ENCODE data around the gene CBX8. TPM values are rescaled to one million over a fixed set of nuclear protein-coding genes. Genes with fewer than 3 reads are reported as not detected.

The CBX8 gene
- total RNA-seq, 1 experiment from 2014 or later: 11.3 TPM

GRCh38 chr17:79824893-79825579 lies 28.2 kb upstream of the CBX8 start:
- Histone ChIP-seq H3K27ac (ENCODE audit: low read length) (no peak overlapping the region), H3K4me1 (ENCODE audit: insufficient read depth, low read length) (no peaks in the 10 kb centered on the region), H3K27me3 (ENCODE audit: low read length) (no peaks in the 10 kb centered on the region), H3K79me2 (ENCODE audit: low read length) (no peaks in the 10 kb centered on the region), H4K20me1 (ENCODE audit: low read length) (no peaks in the 10 kb centered on the region), H3K9me2 (replicated peaks; ENCODE audit: low read length) (no peaks in the 10 kb centered on the region), H3K36me3 (ENCODE audit: low read depth, low read length) (no peaks in the 10 kb centered on the region), H3K4me3 (ENCODE audit: low read length) (no peak overlapping the region), H3K4me2 (ENCODE audit: low read length) (no peak overlapping the region), H3K9me3 (ENCODE audit: low read length) (no peaks in the 10 kb centered on the region), H3F3A (ENCODE audit: low read length, unreplicated experiment) (no peaks in the 10 kb centered on the region), H2AFZ (ENCODE audit: low read length) (no peak overlapping the region), H3K9ac (ENCODE audit: low read length) (no peak overlapping the region)
- CTCF ChIA-PET: interaction anchor here (0.7 kb wide), 1 partner anchor 14 kb away, joined by 7 read pairs; no protein-coding TSS in a partner anchor
- TF ChIP-seq CTCF (conservative IDR thresholded peaks at IDR 0.05; ENCODE audit: low read depth, low read length) (no peak), EZH2phosphoT487 (IDR thresholded peaks at IDR 0.05; ENCODE audit: borderline replicate concordance, low read length) (no peak), EZH2 (IDR thresholded peaks at IDR 0.05; ENCODE audit: low read length, unreplicated experiment) (no peak)
- DNase-seq (no peak), ATAC-seq (no peak)
- no TSS peak for BruUV-seq (replicated peaks)
- POLR2A ChIA-PET (ENCODE audit: unreplicated experiment): no interaction called here
- intact Hi-C loops (cut with micrococcal nuclease): no loop called here

- DNase-seq (no peak), ATAC-seq (no peak)
- no TSS peak for BruUV-seq (replicated peaks)
- no peaks in the 10 kb centered on the region for H3F3A ChIP-seq (ENCODE audit: low read length, unreplicated experiment)
- no peak overlapping the region for H3K9ac ChIP-seq (ENCODE audit: low read length)
- ChIA-PET CTCF (no interaction called here), POLR2A (ENCODE audit: unreplicated experiment) (no interaction called here)
- no peaks in the 10 kb centered on the region for H3K36me3 ChIP-seq (ENCODE audit: low read depth, low read length)
- H3K27ac ChIP-seq (ENCODE audit: low read length): no peak overlapping the region
- no peak overlapping the region for H2AFZ ChIP-seq (ENCODE audit: low read length)
- H3K4me3 ChIP-seq (ENCODE audit: low read length): no peak overlapping the region
- intact Hi-C loops (cut with micrococcal nuclease): no loop called here
- no peaks in the 10 kb centered on the region for H3K27me3 ChIP-seq (ENCODE audit: low read length)
- TF ChIP-seq EZH2phosphoT487 (IDR thresholded peaks at IDR 0.05; ENCODE audit: borderline replicate concordance, low read length) (no peak), EZH2 (IDR thresholded peaks at IDR 0.05; ENCODE audit: low read length, unreplicated experiment) (no peak), CTCF (conservative IDR thresholded peaks at IDR 0.05; ENCODE audit: low read depth, low read length) (no peak)
- H3K79me2 ChIP-seq (ENCODE audit: low read length): no peaks in the 10 kb centered on the region
- no peaks in the 10 kb centered on the region for H3K9me3 ChIP-seq (ENCODE audit: low read length)
- H3K9me2 ChIP-seq (replicated peaks; ENCODE audit: low read length): no peaks in the 10 kb centered on the region
- no peaks in the 10 kb centered on the region for H3K4me1 ChIP-seq (ENCODE audit: insufficient read depth, low read length)
- no peak overlapping the region for H3K4me2 ChIP-seq (ENCODE audit: low read length)
- H4K20me1 ChIP-seq (ENCODE audit: low read length): no peaks in the 10 kb centered on the region
Measured at GRCh38 chr17:79824234-79824633, 27.4 kb upstream of the CBX8 start.

- TF ChIP-seq CTCF (conservative IDR thresholded peaks at IDR 0.05; ENCODE audit: low read depth, low read length) (no peak), EZH2phosphoT487 (IDR thresholded peaks at IDR 0.05; ENCODE audit: borderline replicate concordance, low read length) (no peak), EZH2 (IDR thresholded peaks at IDR 0.05; ENCODE audit: low read length, unreplicated experiment) (no peak)
- Histone ChIP-seq H3K9ac (ENCODE audit: low read length) (no peak overlapping the region), H3K36me3 (ENCODE audit: low read depth, low read length) (no peaks in the 10 kb centered on the region), H3K27ac (ENCODE audit: low read length) (no peak overlapping the region), H3K9me2 (replicated peaks; ENCODE audit: low read length) (no peaks in the 10 kb centered on the region), H3K4me2 (ENCODE audit: low read length) (no peak overlapping the region), H4K20me1 (ENCODE audit: low read length) (no peaks in the 10 kb centered on the region), H3K27me3 (ENCODE audit: low read length) (no peaks in the 10 kb centered on the region), H3K4me1 (ENCODE audit: insufficient read depth, low read length) (no peaks in the 10 kb centered on the region), H3F3A (ENCODE audit: low read length, unreplicated experiment) (no peaks in the 10 kb centered on the region), H3K4me3 (ENCODE audit: low read length) (no peak overlapping the region), H3K79me2 (ENCODE audit: low read length) (no peaks in the 10 kb centered on the region), H2AFZ (ENCODE audit: low read length) (no peak overlapping the region), H3K9me3 (ENCODE audit: low read length) (no peaks in the 10 kb centered on the region)
- no peak for ATAC-seq
- DNase-seq: no peak
- POLR2A ChIA-PET (ENCODE audit: unreplicated experiment): no interaction called here
- no TSS peak for BruUV-seq (replicated peaks)
- CTCF ChIA-PET: no interaction called here
- intact Hi-C loops (cut with micrococcal nuclease): no loop called here
Measured at GRCh38 chr17:79822583-79823124, 25.8 kb upstream of the CBX8 start.
